IMR-90 (cell line): ENCODE data around the gene FADS2. TPM values are rescaled to one million over a fixed set of nuclear protein-coding genes. Genes with fewer than 3 reads are reported as not detected.

Experiments used
- ATAC-seq: fragments of 200-7000 bp; cut with Tn5 transposase; 2 replicates; pipeline ENCODE4 v1.9.1; 2020; ENCODE audit warnings: low read depth, mild to moderate bottlenecking, moderate library complexity
- BruUV-seq: library from RNA; stranded (reverse); fragments of 400-500 nt; replicated peaks from 2 replicates; lab custom pipeline; 2021; lab: Mats Ljungman, UMichigan
- CTCF ChIA-PET: fragments of 300-600 bp; formaldehyde crosslinking; extraction: SDS; loops from one replicate; lab custom pipeline; 2021; ENCODE audit warnings: antibody characterized with exemption; lab: Yijun Ruan, JAX
- POLR2A ChIA-PET: fragments of 300-600 bp; sonication (Branson Sonifier 250); formaldehyde crosslinking; loops from one replicate; lab custom pipeline; 2022; ENCODE audit warnings: antibody characterized with exemption; ENCODE audit not compliant: unreplicated experiment; lab: Charles Lee
- DNase-seq: peaks from one replicate; pipeline ENCODE4 v3.0.0; 2013
- H2AFZ ChIP-seq: replicated peaks from 2 replicates; pipeline ENCODE3; 2013; ENCODE audit warnings: low read length, mild to moderate bottlenecking; ENCODE audit not compliant: poor library complexity
- H2AK5ac ChIP-seq: 2 replicates; pipeline ENCODE4 v1.6.1; 2013; ENCODE audit warnings: low read depth, low read length, inconsistent platforms
- H2AK9ac ChIP-seq: replicated peaks from 2 replicates; pipeline ENCODE3; 2013; ENCODE audit warnings: mild to moderate bottlenecking, low read depth, low read length, moderate library complexity; ENCODE audit not compliant: poor library complexity
- H2BK120ac ChIP-seq: 2 replicates; pipeline ENCODE4 v1.6.1; 2013; ENCODE audit warnings: low read depth, low read length, inconsistent platforms
- H2BK15ac ChIP-seq: 3 replicates; pipeline ENCODE4 v1.6.1; 2013; ENCODE audit warnings: low read depth, low read length, inconsistent platforms
- H2BK20ac ChIP-seq: 2 replicates; pipeline ENCODE4 v1.6.1; 2013; ENCODE audit warnings: low read depth, mild to moderate bottlenecking, inconsistent platforms, low read length, moderate library complexity
- H2BK5ac ChIP-seq: 2 replicates; pipeline ENCODE4 v1.6.1; 2013; ENCODE audit warnings: mild to moderate bottlenecking, low read depth, low read length, inconsistent platforms; ENCODE audit not compliant: poor library complexity, severe bottlenecking
- H3K14ac ChIP-seq: replicated peaks from 2 replicates; pipeline ENCODE4 v1.6.1; 2013; ENCODE audit warnings: low read depth, low read length, inconsistent platforms
- H3K18ac ChIP-seq: 2 replicates; pipeline ENCODE4 v1.6.1; 2013; ENCODE audit warnings: low read depth, low read length, control low read depth
- H3K23ac ChIP-seq: 2 replicates; pipeline ENCODE4 v1.6.1; 2013; ENCODE audit warnings: low read depth, low read length, inconsistent platforms
- H3K27ac ChIP-seq: 2 replicates; pipeline ENCODE4 v1.5.1; 2013; ENCODE audit warnings: mild to moderate bottlenecking, control low read depth, low read length; ENCODE audit not compliant: insufficient read depth
- H3K27me3 ChIP-seq: 2 replicates; pipeline ENCODE4 v1.6.1; 2013; ENCODE audit warnings: low read length; ENCODE audit not compliant: control insufficient read depth, insufficient read depth
- H3K36me3 ChIP-seq: 2 replicates; pipeline ENCODE4 v1.6.1; 2013; ENCODE audit warnings: low read length, mixed read lengths; ENCODE audit not compliant: control insufficient read depth, insufficient read depth
- H3K4ac ChIP-seq: 2 replicates; pipeline ENCODE4 v1.6.1; 2013; ENCODE audit warnings: low read depth, low read length, inconsistent platforms
- H3K4me1 ChIP-seq: 2 replicates; pipeline ENCODE4 v1.6.1; 2013; ENCODE audit warnings: low read length, mixed read lengths; ENCODE audit not compliant: control insufficient read depth, insufficient read depth
- H3K4me2 ChIP-seq: 2 replicates; pipeline ENCODE4 v1.6.1; 2013; ENCODE audit warnings: low read depth, mild to moderate bottlenecking, control low read depth, low read length, moderate library complexity
- H3K4me3 ChIP-seq: 2 replicates; pipeline ENCODE4 v1.5.1; 2013; ENCODE audit warnings: low read depth, mild to moderate bottlenecking, control low read depth, low read length, moderate library complexity; ENCODE audit not compliant: insufficient read depth
- H3K56ac ChIP-seq: 2 replicates; pipeline ENCODE4 v1.6.1; 2013; ENCODE audit warnings: low read length, inconsistent platforms; ENCODE audit not compliant: insufficient read depth; ENCODE audit errors: extremely low read depth
- H3K79me1 ChIP-seq, 2 experiments: 2 replicates each; pipeline ENCODE4 v1.6.1; 2013; ENCODE audit warnings: low read length in 2 of 2, inconsistent platforms in 1 of 2, low read depth in 1 of 2
- H3K9ac ChIP-seq: 2 replicates; pipeline ENCODE4 v1.6.1; 2013; ENCODE audit warnings: low read depth, low read length, control low read depth
- H3K9me1 ChIP-seq: 2 replicates; pipeline ENCODE4 v1.6.1; 2013; ENCODE audit warnings: low read length, inconsistent platforms; ENCODE audit not compliant: insufficient read depth
- H3K9me3 ChIP-seq: 2 replicates; pipeline ENCODE4 v1.6.1; 2013; ENCODE audit warnings: low read length; ENCODE audit not compliant: control insufficient read depth, insufficient read depth
- H4K20me1 ChIP-seq: 2 replicates; pipeline ENCODE4 v1.6.1; 2013; ENCODE audit warnings: low read length, inconsistent platforms; ENCODE audit not compliant: insufficient read depth
- H4K5ac ChIP-seq: 2 replicates; pipeline ENCODE4 v1.6.1; 2013; ENCODE audit warnings: mild to moderate bottlenecking, low read depth, low read length, control low read depth
- H4K8ac ChIP-seq, 2 experiments: 2 replicates each; pipeline ENCODE4 v1.6.1; 2013; ENCODE audit warnings: low read depth in 2 of 2, low read length in 2 of 2, control low read depth in 1 of 2, inconsistent platforms in 1 of 2
- H4K91ac ChIP-seq: 2 replicates; pipeline ENCODE4 v1.6.1; 2013; ENCODE audit warnings: low read depth, low read length, inconsistent platforms; ENCODE audit not compliant: insufficient read depth
- CEBPB ChIP-seq: IDR thresholded peaks from 2 replicates; pipeline ENCODE4 v1.6.1; 2012; ENCODE audit warnings: low read depth, low read length, improper control_type of control experiment
- CHD1 ChIP-seq: IDR thresholded peaks from 2 replicates; pipeline ENCODE4 v1.6.1; 2012; ENCODE audit warnings: low read depth, low read length, improper control_type of control experiment
- CTCF ChIP-seq: conservative IDR thresholded peaks from 2 replicates; pipeline ENCODE4 v1.5.1; 2012; ENCODE audit warnings: mild to moderate bottlenecking, low read depth, low read length, improper control_type of control experiment
- FOS ChIP-seq: fragments of 150-350 bp; IDR thresholded peaks from 2 replicates; pipeline ENCODE4 v1.6.1; 2016; ENCODE audit warnings: low read depth, low read length
- MXI1 ChIP-seq: IDR thresholded peaks from 2 replicates; pipeline ENCODE4 v1.6.1; 2012; ENCODE audit warnings: low read depth, mild to moderate bottlenecking, low read length, moderate library complexity, borderline replicate concordance
- POLR2A ChIP-seq: IDR thresholded peaks from 2 replicates; pipeline ENCODE4 v1.6.1; 2012; ENCODE audit warnings: mild to moderate bottlenecking, low read depth, low read length
- RFX5 ChIP-seq: IDR thresholded peaks from 2 replicates; pipeline ENCODE4 v1.8.0; 2012; ENCODE audit warnings: low read depth, mild to moderate bottlenecking, low read length, moderate library complexity
- USF2 ChIP-seq: fragments of 150-350 bp; IDR thresholded peaks from 2 replicates; pipeline ENCODE4 v1.6.1; 2017; ENCODE audit warnings: mild to moderate bottlenecking, antibody characterized with exemption, low read length, low read depth
- WGBS, 2 experiments: methylation state at CpG; one replicate each; pipeline versions ENCODE4 v1.1.5 to v1.1.7; 2013; ENCODE audit warnings: missing lambda C conversion rate in 2 of 2; ENCODE audit not compliant: insufficient read length in 1 of 2; ENCODE audit errors: extremely low coverage in 2 of 2; 5-methylcytosine and 5-hydroxymethylcytosine counted together
- dilution Hi-C: fragments of 300-500 bp; cut with HindIII; formaldehyde crosslinking; loops from one replicate; pipeline ENCODE4 v1.14.3; 2018; ENCODE audit warnings: low sequenced_read_pairs; ENCODE audit not compliant: unreplicated experiment
- in situ Hi-C: fragments of 300-500 bp; cut with MboI; formaldehyde crosslinking; loops from 3 replicates; pipeline ENCODE4 v1.14.3; 2019; ENCODE audit warnings: low sequenced_read_pairs, inconsistent platforms, mixed read lengths
- intact Hi-C: fragments of 100-400 bp; cut with micrococcal nuclease; formaldehyde crosslinking; loops from 2 replicates; pipeline ENCODE4 v1.10.0; 2022
- polyA plus RNA-seq, 3 experiments: library from polyadenylated mRNA; depleted of rRNA; stranded (reverse); fragments of >200 nt; gene quantifications; 2 replicates each; pipeline ENCODE4 v1.2.3, GENCODE V29; 2012; ENCODE audit warnings: low replicate concordance in 1 of 3
- total RNA-seq: library from RNA; depleted of rRNA; stranded (reverse); fragments of >200 nt; gene quantifications from 2 replicates; pipeline ENCODE4 v1.2.3, GENCODE V29; 2012

FADS2 gene
- total and polyA plus RNA-seq, 2 of the 4 experiments (the other 2 are of a cell fraction): 33.3 to 88.4 TPM

DNA sequence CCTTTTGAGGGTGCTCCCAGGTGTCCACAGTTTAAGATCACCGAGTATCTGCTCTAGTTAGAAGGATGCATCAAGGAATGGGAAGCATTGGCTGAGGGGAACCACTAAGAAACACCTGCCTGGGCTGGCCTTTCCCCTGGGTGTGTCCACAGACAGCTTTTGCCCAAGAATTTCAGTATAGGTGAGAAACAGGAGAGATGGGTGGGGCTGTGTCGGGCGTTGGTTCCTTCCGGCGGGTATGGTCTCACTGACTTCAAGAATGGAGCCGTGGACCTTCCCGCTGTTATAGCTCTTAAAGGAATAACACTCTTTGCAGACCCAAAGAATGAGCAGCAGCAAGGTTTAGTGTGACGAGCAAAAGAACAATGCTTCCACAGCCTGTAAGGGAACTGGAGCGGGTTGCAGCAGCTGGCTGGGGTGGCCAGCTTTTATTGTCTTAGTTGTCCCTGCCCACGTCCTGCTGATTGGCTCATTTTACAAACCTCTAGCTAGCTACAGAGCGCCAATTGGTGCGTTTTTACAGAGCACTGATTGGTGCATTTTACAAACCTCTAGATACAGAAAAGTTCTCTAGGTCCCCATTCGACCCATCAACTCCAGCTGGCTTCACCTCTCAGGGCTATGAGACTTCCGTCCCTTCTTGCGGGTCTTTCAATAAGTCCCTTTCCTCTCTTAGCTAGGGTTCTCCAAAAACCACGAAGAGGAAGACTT is 13.7 kb upstream of the FADS2 start:
- H3K14ac ChIP-seq: peak overlapping the region; percentile 99
- H2AFZ ChIP-seq: peak overlapping the region; percentile 95
- no peaks in the 10 kb centered on the region for H3K27me3 ChIP-seq
- H3K23ac ChIP-seq: peak overlapping the region; percentile 98
- H3K27ac ChIP-seq: peak overlapping the region; percentile 90
- H2BK5ac ChIP-seq: peak overlapping the region; percentile 84
- H4K5ac ChIP-seq: peak overlapping the region; percentile 53
- peak overlapping the region; percentile 98 for H2AK9ac ChIP-seq
- WGBS, 2 experiments: 82% methylated on average over 9 of the region's 16 CpGs; no CpG with 5 or more reads in 1 of the 2 experiments
- no peaks in the 10 kb centered on the region; the same call in 1 of the 2 replicates for H4K20me1 ChIP-seq
- CTCF ChIA-PET: interaction anchor here (0.7 to 1.4 kb wide), 4 partner anchors 9 to 268 kb away, joined by 3 read pairs; no protein-coding TSS in a partner anchor
- POLR2A ChIA-PET: interaction anchor here (0.8 to 1.5 kb wide), 3 partner anchors 9 to 23 kb away, joined by 3 to 7 read pairs (median 6); partner anchors contain the start of gene FADS2
- peak overlapping the region; percentile 97 for H3K4ac ChIP-seq
- peak overlapping the region; percentile 90 for H4K91ac ChIP-seq
- H3K9me3 ChIP-seq: no peaks in the 10 kb centered on the region
- peak overlapping the region; percentile 91; the same call in 1 of the 2 replicates for H2AK5ac ChIP-seq
- peak overlapping the region; percentile 76 for H3K56ac ChIP-seq
- peak overlapping the region; percentile 50 for H3K4me3 ChIP-seq
- H3K4me2 ChIP-seq: peak overlapping the region; percentile 81
- H2BK15ac ChIP-seq: peak overlapping the region; percentile 85; the same call in 2 of the 3 replicates
- DNase-seq: no peak
- in situ Hi-C loops: no loop called here
- intact Hi-C loops: no loop called here
- no TSS peak for BruUV-seq
- dilution Hi-C loops: no loop called here
- peaks cover 7 to 44% of the 10 kb centered on the region in 2 experiments; a peak in 3 of 4 replicates for H3K79me1 ChIP-seq
- peaks cover 3% of the 10 kb centered on the region; the same call in 1 of the 2 replicates for H3K4me1 ChIP-seq
- peaks cover 14% of the 10 kb centered on the region for H3K9me1 ChIP-seq
- peak overlapping the region; percentile 36 for H3K18ac ChIP-seq
- peak overlapping the region; percentile 91 for H2BK120ac ChIP-seq
- no peak for ATAC-seq
- peaks cover 32% of the 10 kb centered on the region for H3K36me3 ChIP-seq
- H2BK20ac ChIP-seq: peak overlapping the region; percentile 96
- peak overlapping the region; percentile 89 to 98 for H4K8ac ChIP-seq
- peak overlapping the region; percentile 82 for H3K9ac ChIP-seq
- TF ChIP-seq MXI1 (no peak), CHD1 (no peak), RFX5 (no peak), CTCF (no peak), FOS (no peak), POLR2A (no peak), CEBPB (no peak), USF2 (no peak)
